Neuronal stem cell (in vitro differentiated cells): ENCODE results near the gene PSMD2.

Experiments used
- DNase-seq: peaks from one replicate; pipeline ENCODE4 v3.0.0-alpha.2; 2013; ENCODE audit warnings: low spot score
- H2AFZ ChIP-seq: one replicate; pipeline ENCODE4 v1.6.1; 2013; ENCODE audit warnings: mild to moderate bottlenecking, low read length, inconsistent platforms
- H2AK5ac ChIP-seq: 2 replicates; pipeline ENCODE4 v1.6.1; 2013; ENCODE audit warnings: low read depth, mild to moderate bottlenecking, inconsistent platforms, low read length, moderate library complexity, mixed read lengths
- H2BK120ac ChIP-seq: 2 replicates; pipeline ENCODE4 v1.6.1; 2013; ENCODE audit warnings: low read depth, mild to moderate bottlenecking, inconsistent platforms, low read length, moderate library complexity, mixed read lengths
- H2BK12ac ChIP-seq: one replicate; pipeline ENCODE4 v1.6.1; 2013; ENCODE audit warnings: low read length, inconsistent platforms
- H2BK15ac ChIP-seq: 2 replicates; pipeline ENCODE4 v1.6.1; 2013; ENCODE audit warnings: mild to moderate bottlenecking, low read length, inconsistent platforms, mixed read lengths
- H2BK5ac ChIP-seq: one replicate; pipeline ENCODE4 v1.6.1; 2013; ENCODE audit warnings: inconsistent platforms, mild to moderate bottlenecking, low read length, moderate library complexity
- H3K14ac ChIP-seq: one replicate; pipeline ENCODE4 v1.6.1; 2013; ENCODE audit warnings: low read length, inconsistent platforms
- H3K18ac ChIP-seq: 2 replicates; pipeline ENCODE4 v1.6.1; 2013; ENCODE audit warnings: low read length, inconsistent platforms
- H3K23ac ChIP-seq: 2 replicates; pipeline ENCODE4 v1.6.1; 2013; ENCODE audit warnings: low read depth, mild to moderate bottlenecking, mixed read lengths, low read length, inconsistent platforms; ENCODE audit not compliant: poor library complexity
- H3K27ac ChIP-seq: replicated peaks from 3 replicates; pipeline ENCODE4 v1.5.1; 2013; ENCODE audit warnings: low read length, inconsistent platforms
- H3K27me3 ChIP-seq, 3 experiments: 2 replicates each; pipeline ENCODE4 v1.6.1; 2013; ENCODE audit warnings: low read length in 3 of 3, mild to moderate bottlenecking in 2 of 3, inconsistent platforms in 1 of 3, low read depth in 1 of 3, mixed read lengths in 1 of 3, moderate library complexity in 1 of 3; ENCODE audit not compliant: control insufficient read depth in 3 of 3, insufficient read depth in 3 of 3
- H3K36me3 ChIP-seq, 2 donors: replicated peaks in 1 of 2; 2 replicates each; pipeline ENCODE4 v1.6.1; 2013; ENCODE audit warnings: low read length in 2 of 2; ENCODE audit not compliant: control insufficient read depth in 2 of 2, insufficient read depth in 2 of 2
- H3K4ac ChIP-seq: 2 replicates; pipeline ENCODE4 v1.6.1; 2013; ENCODE audit warnings: inconsistent platforms, mild to moderate bottlenecking, low read length, moderate library complexity
- H3K4me1 ChIP-seq, 2 donors: 1 replicate in 1 of 2; 2 replicates in 1 of 2; pipeline ENCODE4 v1.6.1; 2013; ENCODE audit warnings: low read length in 2 of 2, low read depth in 1 of 2; ENCODE audit not compliant: control insufficient read depth in 2 of 2, insufficient read depth in 1 of 2
- H3K4me2 ChIP-seq: one replicate; pipeline ENCODE4 v1.6.1; 2013; ENCODE audit warnings: mild to moderate bottlenecking, low read length, inconsistent platforms; ENCODE audit not compliant: insufficient read depth, poor library complexity, severe bottlenecking
- H3K4me3 ChIP-seq, 2 donors: 2 replicates each; pipeline ENCODE4 v1.5.1; 2013; ENCODE audit warnings: low read length in 2 of 2, mild to moderate bottlenecking in 2 of 2, inconsistent platforms in 1 of 2, moderate library complexity in 1 of 2
- H3K79me1 ChIP-seq: one replicate; pipeline ENCODE4 v1.6.1; 2013; ENCODE audit warnings: low read depth, mild to moderate bottlenecking, inconsistent platforms, low read length, moderate library complexity
- H3K9ac ChIP-seq: one replicate; pipeline ENCODE4 v1.6.1; 2013; ENCODE audit warnings: mild to moderate bottlenecking, low read depth, low read length, inconsistent platforms; ENCODE audit not compliant: poor library complexity
- H3K9me3 ChIP-seq, 2 donors: replicated peaks in 1 of 2; 2 replicates each; pipeline versions ENCODE3 to v1.6.1; 2013; ENCODE audit warnings: low read length in 2 of 2, mild to moderate bottlenecking in 2 of 2, inconsistent platforms in 1 of 2, low read depth in 1 of 2, mixed read lengths in 1 of 2, moderate library complexity in 1 of 2; ENCODE audit not compliant: control insufficient read depth in 2 of 2, insufficient read depth in 1 of 2
- H4K8ac ChIP-seq: one replicate; pipeline ENCODE4 v1.6.1; 2013; ENCODE audit warnings: low read depth, mild to moderate bottlenecking, inconsistent platforms, low read length, moderate library complexity
- H4K91ac ChIP-seq: one replicate; pipeline ENCODE4 v1.6.1; 2013; ENCODE audit warnings: low read length, low read depth, mild to moderate bottlenecking, inconsistent platforms; ENCODE audit not compliant: poor library complexity
- WGBS, 2 donors: extraction: QIAGEN DNeasy Blood & Tissue Kit; methylation state at CpG; one replicate each; pipeline ENCODE4 v1.1.7; 2013; ENCODE audit warnings: missing lambda C conversion rate in 2 of 2, mixed read lengths in 1 of 2; ENCODE audit not compliant: insufficient read length in 2 of 2, insufficient replicate concordance in 1 of 2; ENCODE audit errors: extremely low coverage in 2 of 2; 5-methylcytosine and 5-hydroxymethylcytosine counted together

The PSMD2 gene

DNA sequence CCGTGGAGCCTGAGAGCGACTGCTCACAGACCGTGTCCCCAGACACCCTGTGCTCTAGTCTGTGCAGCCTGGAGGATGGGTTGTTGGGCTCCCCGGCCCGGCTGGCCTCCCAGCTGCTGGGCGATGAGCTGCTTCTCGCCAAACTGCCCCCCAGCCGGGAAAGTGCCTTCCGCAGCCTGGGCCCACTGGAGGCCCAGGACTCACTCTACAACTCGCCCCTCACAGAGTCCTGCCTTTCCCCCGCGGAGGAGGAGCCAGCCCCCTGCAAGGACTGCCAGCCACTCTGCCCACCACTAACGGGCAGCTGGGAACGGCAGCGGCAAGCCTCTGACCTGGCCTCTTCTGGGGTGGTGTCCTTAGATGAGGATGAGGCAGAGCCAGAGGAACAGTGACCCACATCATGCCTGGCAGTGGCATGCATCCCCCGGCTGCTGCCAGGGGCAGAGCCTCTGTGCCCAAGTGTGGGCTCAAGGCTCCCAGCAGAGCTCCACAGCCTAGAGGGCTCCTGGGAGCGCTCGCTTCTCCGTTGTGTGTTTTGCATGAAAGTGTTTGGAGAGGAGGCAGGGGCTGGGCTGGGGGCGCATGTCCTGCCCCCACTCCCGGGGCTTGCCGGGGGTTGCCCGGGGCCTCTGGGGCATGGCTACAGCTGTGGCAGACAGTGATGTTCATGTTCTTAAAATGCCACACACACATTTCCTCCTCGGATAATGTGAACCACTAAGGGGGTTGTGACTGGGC is 45.7 kb downstream of the PSMD2 start:
- H3K4me1 ChIP-seq, result peaks cover 7 to 9% of the 10 kb centered on the region in 2 donors
- H2BK120ac ChIP-seq, result no peak overlapping the region
- WGBS, 2 donors, result no CpG with 5 or more reads among the region's 24 CpGs
- no peak overlapping the region for H3K27ac ChIP-seq
- H3K18ac ChIP-seq, result peak overlapping the region; percentile 34
- DNase-seq, result no peak
- H3K4me2 ChIP-seq, result no peak overlapping the region
- peak overlapping the region; percentile 80 for H3K23ac ChIP-seq
- no peak overlapping the region for H2AFZ ChIP-seq
- peak overlapping the region; percentile 50 for H3K9ac ChIP-seq
- H3K9me3 ChIP-seq, result no peaks in the 10 kb centered on the region
- H3K4ac ChIP-seq, result no peak overlapping the region
- H4K91ac ChIP-seq, result peak overlapping the region; percentile 32
- no peak overlapping the region for H3K4me3 ChIP-seq
- no peak overlapping the region for H4K8ac ChIP-seq
- H3K14ac ChIP-seq, result no peak overlapping the region
- no peak overlapping the region for H2BK15ac ChIP-seq
- peaks cover 36 to 59% of the 10 kb centered on the region in 2 donors for H3K36me3 ChIP-seq
- no peaks in the 10 kb centered on the region for H3K27me3 ChIP-seq
- H2BK5ac ChIP-seq, result peak overlapping the region; percentile 83
- H2BK12ac ChIP-seq, result no peak overlapping the region
- peak overlapping the region; percentile 48 for H2AK5ac ChIP-seq
- peaks cover under 1% of the 10 kb centered on the region for H3K79me1 ChIP-seq

DNA sequence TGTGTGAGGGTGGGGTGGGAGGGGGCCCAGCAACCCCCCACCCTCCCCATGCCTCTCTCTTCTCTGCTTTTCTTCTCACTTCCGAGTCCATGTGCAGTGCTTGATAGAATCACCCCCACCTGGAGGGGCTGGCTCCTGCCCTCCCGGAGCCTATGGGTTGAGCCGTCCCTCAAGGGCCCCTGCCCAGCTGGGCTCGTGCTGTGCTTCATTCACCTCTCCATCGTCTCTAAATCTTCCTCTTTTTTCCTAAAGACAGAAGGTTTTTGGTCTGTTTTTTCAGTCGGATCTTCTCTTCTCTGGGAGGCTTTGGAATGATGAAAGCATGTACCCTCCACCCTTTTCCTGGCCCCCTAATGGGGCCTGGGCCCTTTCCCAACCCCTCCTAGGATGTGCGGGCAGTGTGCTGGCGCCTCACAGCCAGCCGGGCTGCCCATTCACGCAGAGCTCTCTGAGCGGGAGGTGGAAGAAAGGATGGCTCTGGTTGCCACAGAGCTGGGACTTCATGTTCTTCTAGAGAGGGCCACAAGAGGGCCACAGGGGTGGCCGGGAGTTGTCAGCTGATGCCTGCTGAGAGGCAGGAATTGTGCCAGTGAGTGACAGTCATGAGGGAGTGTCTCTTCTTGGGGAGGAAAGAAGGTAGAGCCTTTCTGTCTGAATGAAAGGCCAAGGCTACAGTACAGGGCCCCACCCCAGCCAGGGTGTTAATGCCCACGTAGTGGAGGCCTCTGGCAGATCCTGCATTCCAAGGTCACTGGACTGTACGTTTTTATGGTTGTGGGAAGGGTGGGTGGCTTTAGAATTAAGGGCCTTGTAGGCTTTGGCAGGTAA is 46.5 kb downstream of the PSMD2 start:
- Histone ChIP-seq H4K91ac (no peak overlapping the region), H2BK5ac (no peak overlapping the region), H3K27me3 (no peaks in the 10 kb centered on the region), H3K4ac (no peak overlapping the region), H3K14ac (no peak overlapping the region), H3K36me3 (peaks cover 36 to 65% of the 10 kb centered on the region in 2 donors), H2BK120ac (no peak overlapping the region), H2BK12ac (no peak overlapping the region), H3K4me1 (peaks cover 7 to 9% of the 10 kb centered on the region in 2 donors), H4K8ac (no peak overlapping the region), H3K23ac (no peak overlapping the region), H2AFZ (no peak overlapping the region), H3K27ac (peak overlapping the region; percentile 66), H2BK15ac (no peak overlapping the region), H3K18ac (peak overlapping the region; percentile 41), H3K4me3 (no peak overlapping the region), H3K4me2 (no peak overlapping the region), H3K79me1 (no peaks in the 10 kb centered on the region), H3K9me3 (no peaks in the 10 kb centered on the region), H2AK5ac (no peak overlapping the region), H3K9ac (no peak overlapping the region)
- WGBS, 2 donors, result no CpG with 5 or more reads among the region's 14 CpGs
- peak; percentile 52 for DNase-seq

DNA sequence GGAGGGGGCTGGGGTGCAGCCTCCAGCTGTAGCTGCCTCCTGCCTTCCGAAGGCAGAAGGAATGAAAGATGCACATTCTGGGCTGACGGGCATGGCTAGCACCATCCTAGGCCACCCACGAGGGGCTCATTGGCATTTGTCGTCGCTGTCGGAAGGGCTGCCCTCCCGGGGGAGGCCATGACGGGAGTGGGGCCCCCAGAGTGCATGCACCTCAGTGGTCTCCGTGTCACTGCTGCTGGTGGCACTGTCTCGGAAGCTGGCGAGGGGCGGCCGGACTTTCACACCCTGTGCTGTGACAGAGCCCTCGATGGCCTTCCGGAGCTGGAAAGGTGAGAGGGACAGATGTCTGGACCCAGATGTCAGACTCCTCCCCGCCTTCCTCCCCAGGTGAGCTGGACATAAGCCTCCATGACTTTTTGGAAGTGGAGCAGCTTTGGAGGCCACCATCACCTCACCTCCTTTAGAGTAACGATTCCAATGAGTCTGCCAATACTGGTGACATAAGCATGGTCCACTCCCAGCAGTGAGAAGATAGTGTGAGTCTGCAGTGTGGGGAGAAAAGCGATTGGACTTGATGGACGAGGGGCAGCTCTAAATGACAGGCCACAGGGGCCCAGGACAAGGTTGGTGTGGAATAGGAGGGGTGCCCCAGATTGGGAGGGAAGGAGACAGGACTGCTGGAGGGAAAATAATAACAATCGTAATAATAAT is 47.6 kb downstream of the PSMD2 start:
- no peak for DNase-seq
- no CpG with 5 or more reads among the region's 20 CpGs for WGBS, 2 donors
- peak overlapping the region; percentile 26 for H3K23ac ChIP-seq
- no peak overlapping the region for H3K27ac ChIP-seq
- H2AFZ ChIP-seq, result no peak overlapping the region
- no peaks in the 10 kb centered on the region for H3K79me1 ChIP-seq
- peaks cover 10 to 11% of the 10 kb centered on the region in 2 donors for H3K4me1 ChIP-seq
- H3K9ac ChIP-seq, result no peak overlapping the region
- H3K27me3 ChIP-seq, result no peaks in the 10 kb centered on the region
- H2BK12ac ChIP-seq, result no peak overlapping the region
- H4K8ac ChIP-seq, result no peak overlapping the region
- H2BK5ac ChIP-seq, result no peak overlapping the region
- H3K18ac ChIP-seq, result no peak overlapping the region
- H4K91ac ChIP-seq, result no peak overlapping the region
- no peak overlapping the region for H2AK5ac ChIP-seq
- H3K36me3 ChIP-seq, result peaks cover 35 to 75% of the 10 kb centered on the region in 2 donors
- no peak overlapping the region for H2BK120ac ChIP-seq
- H3K4ac ChIP-seq, result no peak overlapping the region
- H2BK15ac ChIP-seq, result no peak overlapping the region
- no peak overlapping the region for H3K4me2 ChIP-seq
- no peak overlapping the region for H3K4me3 ChIP-seq
- no peak overlapping the region for H3K14ac ChIP-seq
- H3K9me3 ChIP-seq, result no peaks in the 10 kb centered on the region
